HepG2 (cell line): ENCODE measurements around the gene CHTF18. TPM values are rescaled to one million over a fixed set of nuclear protein-coding genes. Genes with fewer than 3 reads are reported as not detected.

ENCODE experiments used
- ATF5 ChIP-seq: sonication (generic); formaldehyde crosslinking; IDR thresholded peaks from 2 replicates; pipeline ENCODE4 v1.4.0; 2020; ENCODE audit warnings: mild to moderate bottlenecking, low read depth, missing genetic modification reagents
- CEBPZ ChIP-seq: IDR thresholded peaks from 2 replicates; pipeline ENCODE4 v1.6.1; 2012; ENCODE audit warnings: low read length, improper control_type of control experiment
- IKZF1 ChIP-seq: fragments of 450-650 bp; IDR thresholded peaks from 2 replicates; pipeline ENCODE4 v1.7.1; 2016
- LRRFIP1 ChIP-seq: sonication (generic); formaldehyde crosslinking; conservative IDR thresholded peaks from 2 replicates; pipeline ENCODE4 v1.4.0; 2020; ENCODE audit warnings: missing genetic modification reagents
- NFE2 ChIP-seq: sonication (generic); formaldehyde crosslinking; IDR thresholded peaks from 2 replicates; pipeline ENCODE4 v1.4.0; 2020; ENCODE audit warnings: missing genetic modification reagents
- PRMT3 ChIP-seq: sonication (generic); formaldehyde crosslinking; IDR thresholded peaks from 2 replicates; pipeline ENCODE4 v1.8.1; 2022; ENCODE audit warnings: low read depth, mild to moderate bottlenecking, moderate library complexity, missing genetic modification reagents, borderline replicate concordance
- RARA ChIP-seq: IDR thresholded peaks from 2 replicates; pipeline ENCODE4 v1.6.1; 2016; ENCODE audit warnings: missing genetic modification reagents, missing compliant biosample characterization
- RELA ChIP-seq: sonication (generic); formaldehyde crosslinking; IDR thresholded peaks from 2 replicates; pipeline ENCODE4 v1.4.0; 2020; ENCODE audit warnings: missing genetic modification reagents
- SMYD3 ChIP-seq: sonication (generic); formaldehyde crosslinking; IDR thresholded peaks from 2 replicates; pipeline ENCODE4 v1.8.1; 2023; ENCODE audit warnings: mild to moderate bottlenecking, missing genetic modification reagents
- TOE1 ChIP-seq: sonication (generic); formaldehyde crosslinking; IDR thresholded peaks from 2 replicates; pipeline ENCODE4 v1.4.0; 2020; ENCODE audit warnings: mild to moderate bottlenecking, missing genetic modification reagents
- ZNF232 ChIP-seq: sonication (generic); formaldehyde crosslinking; IDR thresholded peaks from 2 replicates; pipeline ENCODE4 v1.4.0; 2020; ENCODE audit warnings: missing genetic modification reagents, borderline replicate concordance
- ZNF839 ChIP-seq: sonication (generic); formaldehyde crosslinking; IDR thresholded peaks from 2 replicates; pipeline ENCODE4 v1.4.0; 2020; ENCODE audit warnings: missing genetic modification reagents, mild to moderate bottlenecking, borderline replicate concordance
- ZSCAN12 ChIP-seq: sonication (generic); formaldehyde crosslinking; IDR thresholded peaks from 2 replicates; pipeline ENCODE4 v1.9.0; 2021; ENCODE audit warnings: mild to moderate bottlenecking, missing genetic modification reagents
- polyA plus RNA-seq, 8 experiments: library from polyadenylated mRNA; depleted of rRNA in 3 of 8; stranded (reverse) in 7 of 8; unstranded in 1 of 8; fragments of >200 nt; fragmentation: Illumina TruSeq in 4 of 8; extraction: Trizol in 4 of 8; gene quantifications; 2 replicates each; pipeline versions ENCODE4 v1.2.1 to v1.2.3, GENCODE V29; 2011 to 2016; ENCODE audit warnings: low read depth in 4 of 8, missing spikeins in 1 of 8, mixed read lengths in 1 of 8; ENCODE audit not compliant: insufficient read depth in 1 of 8
- total RNA-seq, 5 experiments: library from RNA; depleted of rRNA; stranded (reverse); fragments of >200 nt; fragmentation: Illumina TruSeq; extraction: Trizol; gene quantifications; 2 replicates each; pipeline ENCODE4 v1.2.3, GENCODE V29; 2016; ENCODE audit warnings: low read depth in 1 of 5
- TF ChIP-seq, protein P1 (sequence below): IDR thresholded peaks from 2 replicates; pipeline ENCODE4 v1.6.1; 2016; ENCODE audit warnings: low read depth, missing genetic modification reagents, missing compliant biosample characterization
- TF ChIP-seq, protein P2 (sequence below): sonication (generic); formaldehyde crosslinking; IDR thresholded peaks from 2 replicates; pipeline ENCODE4 v1.5.0; 2020; ENCODE audit warnings: missing genetic modification reagents, mild to moderate bottlenecking, borderline replicate concordance

The CHTF18 gene
- total and polyA plus RNA-seq, 2 of the 13 experiments (the other 11 are each of a cell fraction or from before 2014, with no cell fraction given) = 8.6 to 22.9 TPM

GRCh38 chr16:740764-741505 lies 47.5 kb upstream of the CHTF18 start, which contains the start of gene CIAO3 (continued):
- TF ChIP-seq, protein P1, sequence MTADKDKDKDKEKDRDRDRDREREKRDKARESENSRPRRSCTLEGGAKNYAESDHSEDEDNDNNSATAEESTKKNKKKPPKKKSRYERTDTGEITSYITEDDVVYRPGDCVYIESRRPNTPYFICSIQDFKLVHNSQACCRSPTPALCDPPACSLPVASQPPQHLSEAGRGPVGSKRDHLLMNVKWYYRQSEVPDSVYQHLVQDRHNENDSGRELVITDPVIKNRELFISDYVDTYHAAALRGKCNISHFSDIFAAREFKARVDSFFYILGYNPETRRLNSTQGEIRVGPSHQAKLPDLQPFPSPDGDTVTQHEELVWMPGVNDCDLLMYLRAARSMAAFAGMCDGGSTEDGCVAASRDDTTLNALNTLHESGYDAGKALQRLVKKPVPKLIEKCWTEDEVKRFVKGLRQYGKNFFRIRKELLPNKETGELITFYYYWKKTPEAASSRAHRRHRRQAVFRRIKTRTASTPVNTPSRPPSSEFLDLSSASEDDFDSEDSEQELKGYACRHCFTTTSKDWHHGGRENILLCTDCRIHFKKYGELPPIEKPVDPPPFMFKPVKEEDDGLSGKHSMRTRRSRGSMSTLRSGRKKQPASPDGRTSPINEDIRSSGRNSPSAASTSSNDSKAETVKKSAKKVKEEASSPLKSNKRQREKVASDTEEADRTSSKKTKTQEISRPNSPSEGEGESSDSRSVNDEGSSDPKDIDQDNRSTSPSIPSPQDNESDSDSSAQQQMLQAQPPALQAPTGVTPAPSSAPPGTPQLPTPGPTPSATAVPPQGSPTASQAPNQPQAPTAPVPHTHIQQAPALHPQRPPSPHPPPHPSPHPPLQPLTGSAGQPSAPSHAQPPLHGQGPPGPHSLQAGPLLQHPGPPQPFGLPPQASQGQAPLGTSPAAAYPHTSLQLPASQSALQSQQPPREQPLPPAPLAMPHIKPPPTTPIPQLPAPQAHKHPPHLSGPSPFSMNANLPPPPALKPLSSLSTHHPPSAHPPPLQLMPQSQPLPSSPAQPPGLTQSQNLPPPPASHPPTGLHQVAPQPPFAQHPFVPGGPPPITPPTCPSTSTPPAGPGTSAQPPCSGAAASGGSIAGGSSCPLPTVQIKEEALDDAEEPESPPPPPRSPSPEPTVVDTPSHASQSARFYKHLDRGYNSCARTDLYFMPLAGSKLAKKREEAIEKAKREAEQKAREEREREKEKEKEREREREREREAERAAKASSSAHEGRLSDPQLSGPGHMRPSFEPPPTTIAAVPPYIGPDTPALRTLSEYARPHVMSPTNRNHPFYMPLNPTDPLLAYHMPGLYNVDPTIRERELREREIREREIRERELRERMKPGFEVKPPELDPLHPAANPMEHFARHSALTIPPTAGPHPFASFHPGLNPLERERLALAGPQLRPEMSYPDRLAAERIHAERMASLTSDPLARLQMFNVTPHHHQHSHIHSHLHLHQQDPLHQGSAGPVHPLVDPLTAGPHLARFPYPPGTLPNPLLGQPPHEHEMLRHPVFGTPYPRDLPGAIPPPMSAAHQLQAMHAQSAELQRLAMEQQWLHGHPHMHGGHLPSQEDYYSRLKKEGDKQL (CRISPR knock-in tag) = no peak
- TF ChIP-seq RELA (CRISPR knock-in tag) (peak; percentile 66; the same call in 1 of the 2 replicates), SMYD3 (CRISPR knock-in tag) (no peak; the same call in 1 of the 2 replicates), TOE1 (CRISPR knock-in tag) (peak; percentile 78; the same call in 1 of the 2 replicates), ZNF232 (CRISPR knock-in tag) (peak; percentile 70; the same call in 1 of the 2 replicates), ATF5 (CRISPR knock-in tag) (peak; percentile 85; the same call in 1 of the 2 replicates), CEBPZ (no peak), IKZF1 (no peak), LRRFIP1 (CRISPR knock-in tag) (no peak), RARA (CRISPR knock-in tag) (no peak), NFE2 (CRISPR knock-in tag) (no peak), ZNF839 (CRISPR knock-in tag) (no peak; the same call in 1 of the 2 replicates), PRMT3 (CRISPR knock-in tag) (no peak), ZSCAN12 (CRISPR knock-in tag) (no peak)
- TF ChIP-seq, protein P2, sequence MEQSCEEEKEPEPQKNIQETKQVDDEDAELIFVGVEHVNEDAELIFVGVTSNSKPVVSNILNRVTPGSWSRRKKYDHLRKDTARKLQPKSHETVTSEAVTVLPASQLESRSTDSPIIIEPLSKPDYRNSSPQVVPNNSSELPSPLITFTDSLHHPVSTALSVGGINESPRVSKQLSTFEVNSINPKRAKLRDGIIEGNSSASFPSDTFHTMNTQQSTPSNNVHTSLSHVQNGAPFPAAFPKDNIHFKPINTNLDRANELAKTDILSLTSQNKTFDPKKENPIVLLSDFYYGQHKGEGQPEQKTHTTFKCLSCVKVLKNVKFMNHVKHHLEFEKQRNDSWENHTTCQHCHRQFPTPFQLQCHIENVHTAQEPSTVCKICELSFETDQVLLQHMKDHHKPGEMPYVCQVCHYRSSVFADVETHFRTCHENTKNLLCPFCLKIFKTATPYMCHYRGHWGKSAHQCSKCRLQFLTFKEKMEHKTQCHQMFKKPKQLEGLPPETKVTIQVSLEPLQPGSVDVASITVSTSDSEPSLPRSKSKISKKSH (CRISPR knock-in tag) = 0 out of 2 replicates have a peak, but pooled peaks have one; percentile 22
